HepG2 (cell line): ENCODE data around the gene PGA3. TPM values are rescaled to one million over a fixed set of nuclear protein-coding genes. Genes with fewer than 3 reads are reported as not detected.
"Not testable (repeated sequence)": the region's sequence is repeated elsewhere in the genome, so short reads cannot be mapped to it uniquely, and the experiment has no call there.

Experiments used
- ATAC-seq: fragments of 200-7000 bp; cut with Tn5 transposase; 3 replicates; pipeline ENCODE4 v1.9.1; 2020; ENCODE audit warnings: mild to moderate bottlenecking, moderate library complexity
- BruUV-seq: library from RNA; stranded (reverse); fragments of 400-500 nt; replicated peaks from 2 replicates; lab custom pipeline; 2021; lab: Mats Ljungman, UMichigan
- CTCF ChIA-PET: fragments of 300-600 bp; formaldehyde crosslinking; extraction: SDS; loops from one replicate; lab custom pipeline; 2021; ENCODE audit warnings: low total read pairs, inconsistent platforms, low intra/inter-chr PET ratio; lab: Yijun Ruan, JAX
- POLR2A ChIA-PET: fragments of 350-600 bp; sonication (Branson Sonifier 250); formaldehyde crosslinking; loops from one replicate; lab custom pipeline; 2020; ENCODE audit warnings: antibody characterized with exemption, inconsistent platforms; lab: Yijun Ruan, JAX
- DNase-seq: peaks from one replicate; pipeline ENCODE4 v3.0.0-alpha.2; 2015; ENCODE audit warnings: low spot score
- FAIRE-seq: peaks from 3 replicates; lab custom pipeline; 2011; peaks lifted over from hg19 to GRCh38; lab: Jason Lieb, UNC
- H2AFZ ChIP-seq: one replicate; pipeline ENCODE4 v1.6.1; 2011; ENCODE audit warnings: low read length, inconsistent platforms
- H3K27ac ChIP-seq: fragments of 300-600 bp; 3 replicates; pipeline ENCODE4 v1.8.0; 2011; ENCODE audit warnings: mixed run types, mild to moderate bottlenecking, mixed read lengths, low read length, inconsistent platforms; ENCODE audit not compliant: insufficient read depth; ENCODE audit errors: extremely low read length
- H3K27me3 ChIP-seq, 2 experiments: fragments of 200-600 bp in 1 of 2; 2 replicates in 1 of 2; 3 replicates in 1 of 2; pipeline versions ENCODE4 v1.6.0 to v1.8.0; 2011; ENCODE audit warnings: low read length in 2 of 2, mild to moderate bottlenecking in 2 of 2, moderate library complexity in 2 of 2, inconsistent platforms in 1 of 2; ENCODE audit not compliant: insufficient read depth in 2 of 2, control insufficient read depth in 1 of 2
- H3K36me3 ChIP-seq, 2 experiments: fragments of 200-600 bp in 1 of 2; replicated peaks in 1 of 2; 2 replicates in 1 of 2; 3 replicates in 1 of 2; pipeline versions ENCODE4 v1.5.1 to v1.8.0; 2011; ENCODE audit warnings: low read length in 2 of 2, inconsistent platforms in 1 of 2; ENCODE audit not compliant: insufficient read depth in 2 of 2, control insufficient read depth in 1 of 2
- H3K4me1 ChIP-seq: 2 replicates; pipeline ENCODE4 v1.5.1; 2012; ENCODE audit warnings: low read length, inconsistent platforms; ENCODE audit not compliant: insufficient read depth
- H3K4me2 ChIP-seq: 2 replicates; pipeline ENCODE4 v1.6.0; 2011; ENCODE audit warnings: low read depth, low read length, inconsistent platforms
- H3K4me3 ChIP-seq, 3 experiments: fragments of 200-600 bp in 1 of 3; sonication (generic), shearing (Covaris generic) in 1 of 3; replicated peaks in 1 of 3; 2 replicates each; pipeline ENCODE4 v1.5.1; 2011 to 2016; ENCODE audit warnings: low read length in 3 of 3, inconsistent platforms in 2 of 3, low read depth in 2 of 3, mild to moderate bottlenecking in 2 of 3, control low read depth in 1 of 3, mixed read lengths in 1 of 3; ENCODE audit not compliant: insufficient read depth in 1 of 3
- H3K79me2 ChIP-seq: one replicate; pipeline ENCODE4 v1.6.1; 2011; ENCODE audit warnings: low read length, inconsistent platforms; ENCODE audit not compliant: insufficient read depth
- H3K9ac ChIP-seq: 2 replicates; pipeline ENCODE4 v1.6.0; 2011; ENCODE audit warnings: mild to moderate bottlenecking, low read depth, low read length, inconsistent platforms; ENCODE audit not compliant: insufficient read depth
- H3K9me3 ChIP-seq: 2 replicates; pipeline ENCODE4 v1.5.1; 2012; ENCODE audit warnings: mild to moderate bottlenecking, low read length
- H4K20me1 ChIP-seq: 2 replicates; pipeline ENCODE4 v1.6.0; 2011; ENCODE audit warnings: inconsistent platforms, mild to moderate bottlenecking, low read length, moderate library complexity; ENCODE audit not compliant: insufficient read depth
- HCFC1 ChIP-seq: fragments of 150-350 bp; IDR thresholded peaks from 2 replicates; pipeline ENCODE4 v1.6.1; 2014; ENCODE audit warnings: low read depth, low read length
- ZNF225 ChIP-seq: sonication (generic); formaldehyde crosslinking; IDR thresholded peaks from 2 replicates; pipeline ENCODE4 v1.4.0; 2020; ENCODE audit warnings: mild to moderate bottlenecking, missing genetic modification reagents
- ZNF382 ChIP-seq: sonication (generic); formaldehyde crosslinking; IDR thresholded peaks from 2 replicates; pipeline ENCODE4 v1.5.0; 2020; ENCODE audit warnings: missing genetic modification reagents, mild to moderate bottlenecking, borderline replicate concordance
- WGBS: methylation state at CpG from one replicate; pipeline ENCODE4 v1.1.6; 2017; ENCODE audit warnings: low lambda C conversion rate; 5-methylcytosine and 5-hydroxymethylcytosine counted together
- in situ Hi-C: cut with HindIII; loops from 2 replicates; pipeline ENCODE4 v1.10.0; 2017; ENCODE audit warnings: low pct_unique_long_range_greater_than_20kb; ENCODE audit not compliant: extremely low pct_ligation_motif_present
- intact Hi-C: fragments of 100-400 bp; cut with micrococcal nuclease; formaldehyde crosslinking; loops from one replicate; pipeline ENCODE4 v1.10.0; 2022; ENCODE audit not compliant: unreplicated experiment
- polyA plus RNA-seq, 8 experiments: library from polyadenylated mRNA; depleted of rRNA in 3 of 8; stranded (reverse) in 7 of 8; unstranded in 1 of 8; fragments of >200 nt; fragmentation: Illumina TruSeq in 4 of 8; extraction: Trizol in 4 of 8; gene quantifications; 2 replicates each; pipeline versions ENCODE4 v1.2.1 to v1.2.3, GENCODE V29; 2011 to 2016; ENCODE audit warnings: low read depth in 4 of 8, missing spikeins in 1 of 8, mixed read lengths in 1 of 8; ENCODE audit not compliant: insufficient read depth in 1 of 8
- total RNA-seq, 5 experiments: library from RNA; depleted of rRNA; stranded (reverse); fragments of >200 nt; fragmentation: Illumina TruSeq; extraction: Trizol; gene quantifications; 2 replicates each; pipeline ENCODE4 v1.2.3, GENCODE V29; 2016; ENCODE audit warnings: low read depth in 1 of 5
- TF ChIP-seq, protein P1 (sequence below): sonication (generic); formaldehyde crosslinking; IDR thresholded peaks from 2 replicates; pipeline ENCODE4 v1.5.1; 2020; ENCODE audit warnings: missing genetic modification reagents, mild to moderate bottlenecking, borderline replicate concordance
- TF ChIP-seq, protein P2 (sequence below): sonication (generic); formaldehyde crosslinking; IDR thresholded peaks from 2 replicates; pipeline ENCODE4 v1.8.1; 2022; ENCODE audit warnings: mild to moderate bottlenecking, missing genetic modification reagents
- TF ChIP-seq, protein P3 (sequence below): sonication (generic); formaldehyde crosslinking; IDR thresholded peaks from 2 replicates; pipeline ENCODE4 v1.5.0; 2020; ENCODE audit warnings: missing genetic modification reagents

PGA3 gene
- total and polyA plus RNA-seq, 2 of the 13 experiments (the other 11 are each of a cell fraction or from before 2014, with no cell fraction given): not detected

DNA sequence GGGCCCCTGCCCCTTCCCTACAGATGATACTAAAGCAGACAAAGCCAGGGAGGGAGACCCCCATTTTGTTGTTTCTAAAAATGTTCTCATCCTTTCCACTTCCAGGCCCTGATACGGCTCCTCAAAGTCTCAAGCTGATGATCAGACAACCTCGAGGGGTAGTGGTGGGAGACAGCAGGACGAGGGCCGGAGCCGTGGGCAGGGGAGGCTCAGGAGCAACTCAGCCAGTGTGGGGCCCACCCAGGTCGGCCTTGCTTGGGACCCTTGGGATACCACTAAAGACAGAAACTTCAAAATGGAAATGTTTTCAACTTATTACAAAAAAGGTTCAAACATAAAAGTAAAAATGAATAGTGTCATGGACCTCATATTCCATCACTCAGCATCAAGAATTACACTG is 26.9 kb upstream of the PGA3 start:
- ATAC-seq (no peak), DNase-seq (no peak), FAIRE-seq (no peak)
- Histone ChIP-seq H3K36me3 (no peaks in the 10 kb centered on the region), H3K4me2 (no peak overlapping the region), H2AFZ (no peak overlapping the region), H3K27ac (no peak overlapping the region), H3K9me3 (no peaks in the 10 kb centered on the region), H3K79me2 (no peaks in the 10 kb centered on the region), H3K27me3 (peaks cover 1 to 33% of the 10 kb centered on the region in 2 experiments; a peak in 2 of 5 replicates), H3K9ac (no peak overlapping the region), H3K4me3 (no peak overlapping the region), H4K20me1 (no peaks in the 10 kb centered on the region), H3K4me1 (no peaks in the 10 kb centered on the region)
- in situ Hi-C loops (no loop called here), intact Hi-C loops (no loop called here)
- BruUV-seq: no TSS peak
- TF ChIP-seq HCFC1 (no peak), ZNF382 (CRISPR knock-in tag) (no peak), ZNF225 (no peak)
- TF ChIP-seq, protein P1, sequence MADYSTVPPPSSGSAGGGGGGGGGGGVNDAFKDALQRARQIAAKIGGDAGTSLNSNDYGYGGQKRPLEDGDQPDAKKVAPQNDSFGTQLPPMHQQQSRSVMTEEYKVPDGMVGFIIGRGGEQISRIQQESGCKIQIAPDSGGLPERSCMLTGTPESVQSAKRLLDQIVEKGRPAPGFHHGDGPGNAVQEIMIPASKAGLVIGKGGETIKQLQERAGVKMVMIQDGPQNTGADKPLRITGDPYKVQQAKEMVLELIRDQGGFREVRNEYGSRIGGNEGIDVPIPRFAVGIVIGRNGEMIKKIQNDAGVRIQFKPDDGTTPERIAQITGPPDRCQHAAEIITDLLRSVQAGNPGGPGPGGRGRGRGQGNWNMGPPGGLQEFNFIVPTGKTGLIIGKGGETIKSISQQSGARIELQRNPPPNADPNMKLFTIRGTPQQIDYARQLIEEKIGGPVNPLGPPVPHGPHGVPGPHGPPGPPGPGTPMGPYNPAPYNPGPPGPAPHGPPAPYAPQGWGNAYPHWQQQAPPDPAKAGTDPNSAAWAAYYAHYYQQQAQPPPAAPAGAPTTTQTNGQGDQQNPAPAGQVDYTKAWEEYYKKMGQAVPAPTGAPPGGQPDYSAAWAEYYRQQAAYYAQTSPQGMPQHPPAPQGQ (CRISPR knock-in tag): no peak
- TF ChIP-seq, protein P2, sequence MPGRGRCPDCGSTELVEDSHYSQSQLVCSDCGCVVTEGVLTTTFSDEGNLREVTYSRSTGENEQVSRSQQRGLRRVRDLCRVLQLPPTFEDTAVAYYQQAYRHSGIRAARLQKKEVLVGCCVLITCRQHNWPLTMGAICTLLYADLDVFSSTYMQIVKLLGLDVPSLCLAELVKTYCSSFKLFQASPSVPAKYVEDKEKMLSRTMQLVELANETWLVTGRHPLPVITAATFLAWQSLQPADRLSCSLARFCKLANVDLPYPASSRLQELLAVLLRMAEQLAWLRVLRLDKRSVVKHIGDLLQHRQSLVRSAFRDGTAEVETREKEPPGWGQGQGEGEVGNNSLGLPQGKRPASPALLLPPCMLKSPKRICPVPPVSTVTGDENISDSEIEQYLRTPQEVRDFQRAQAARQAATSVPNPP: no peak
- TF ChIP-seq, protein P3, sequence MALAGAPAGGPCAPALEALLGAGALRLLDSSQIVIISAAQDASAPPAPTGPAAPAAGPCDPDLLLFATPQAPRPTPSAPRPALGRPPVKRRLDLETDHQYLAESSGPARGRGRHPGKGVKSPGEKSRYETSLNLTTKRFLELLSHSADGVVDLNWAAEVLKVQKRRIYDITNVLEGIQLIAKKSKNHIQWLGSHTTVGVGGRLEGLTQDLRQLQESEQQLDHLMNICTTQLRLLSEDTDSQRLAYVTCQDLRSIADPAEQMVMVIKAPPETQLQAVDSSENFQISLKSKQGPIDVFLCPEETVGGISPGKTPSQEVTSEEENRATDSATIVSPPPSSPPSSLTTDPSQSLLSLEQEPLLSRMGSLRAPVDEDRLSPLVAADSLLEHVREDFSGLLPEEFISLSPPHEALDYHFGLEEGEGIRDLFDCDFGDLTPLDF (CRISPR knock-in tag): no peak
- ChIA-PET POLR2A (no interaction called here), CTCF (no interaction called here)
- WGBS: 28% methylated on average over 6 of the region's 6 CpGs

DNA sequence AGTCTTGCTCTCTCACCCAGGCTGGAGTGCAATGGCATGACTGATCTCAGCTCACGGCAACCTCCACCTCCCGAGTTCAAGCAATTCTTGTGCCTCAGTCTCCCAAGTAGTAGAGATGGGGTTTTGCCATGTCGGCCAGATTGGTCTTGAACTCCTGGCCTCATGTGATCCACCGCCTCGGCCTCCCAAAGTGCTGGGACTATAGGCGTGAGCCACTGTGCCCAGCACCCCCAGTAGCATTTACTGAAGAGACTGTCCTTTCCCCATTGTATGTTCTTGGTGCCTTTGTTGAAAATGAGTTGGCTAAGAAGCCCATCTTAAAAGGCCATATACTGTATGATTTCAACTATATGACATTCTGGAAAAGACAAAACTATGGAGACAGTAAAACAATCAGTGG is 23.1 kb upstream of the PGA3 start:
- BruUV-seq, H3K9ac ChIP-seq, FAIRE-seq, POLR2A ChIA-PET, H3K27ac ChIP-seq, H3K4me2 ChIP-seq, ATAC-seq, H3K4me1 ChIP-seq, H4K20me1 ChIP-seq, in situ Hi-C loops, H3K9me3 ChIP-seq, H3K36me3 ChIP-seq, CTCF ChIA-PET, H3K79me2 ChIP-seq, intact Hi-C loops, H2AFZ ChIP-seq, DNase-seq, H3K4me3 ChIP-seq: not testable (repeated sequence)
- H3K27me3 ChIP-seq: peaks cover 0 to 12% of the 10 kb centered on the region in 2 experiments; a peak in 2 of 5 replicates
- 38% methylated on average over 3 of the region's 6 CpGs for WGBS
